HG02840 (cell line): Measurements from ENCODE around the gene GUCY1B1.
"Not testable (repeated sequence)": the region's sequence is repeated elsewhere in the genome, so short reads cannot be mapped to it uniquely, and the experiment has no call there.

Experiments used
- ATAC-seq: cut with Tn5 transposase; IDR thresholded peaks from one replicate; pipeline ENCODE4 v1.9.1; 2021; ENCODE audit warnings: mild to moderate bottlenecking, moderate library complexity, moderate number of reproducible peaks; ENCODE audit not compliant: unreplicated experiment, low FRiP score

GUCY1B1 gene

DNA sequence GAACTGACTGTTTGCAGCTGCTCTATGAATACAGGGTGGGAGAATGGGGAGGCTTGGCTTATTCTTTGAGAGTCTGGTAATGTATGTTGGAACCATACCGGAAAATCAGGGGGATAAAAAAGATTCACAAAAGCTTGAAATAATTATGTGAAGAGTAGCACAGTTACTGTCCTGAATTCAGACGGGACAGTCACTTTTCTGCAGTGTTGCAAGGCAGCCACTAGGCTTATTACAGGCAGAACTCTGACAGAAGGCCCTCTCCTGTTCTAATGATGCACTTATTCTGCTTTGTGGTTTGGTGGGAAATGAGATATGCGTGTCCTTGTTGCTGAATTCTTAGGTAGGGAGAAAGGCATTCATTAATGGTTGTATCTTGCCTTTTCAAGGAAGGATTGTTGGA lies 37.2 kb downstream of the GUCY1B1 start:
- ATAC-seq, result peak; percentile 77

DNA sequence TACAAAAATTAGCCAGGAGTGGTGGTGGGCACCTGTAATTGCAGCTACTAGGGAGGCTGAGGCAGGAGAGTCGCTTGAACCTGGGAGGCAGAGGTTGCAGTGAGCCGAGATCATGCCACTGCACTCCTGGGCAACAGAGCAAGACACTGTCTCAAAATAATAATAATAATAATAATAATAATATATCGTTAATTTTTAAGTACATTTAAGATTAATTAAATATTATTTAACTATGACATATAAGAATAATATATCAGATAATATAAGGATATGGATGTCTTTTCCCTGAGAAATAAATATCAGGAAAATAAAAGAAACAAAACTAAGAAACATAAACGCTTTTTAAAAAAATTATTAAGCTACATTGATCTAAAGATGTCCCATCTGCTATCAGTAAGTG lies 38.8 kb downstream of the GUCY1B1 start:
- not testable (repeated sequence) for ATAC-seq

DNA sequence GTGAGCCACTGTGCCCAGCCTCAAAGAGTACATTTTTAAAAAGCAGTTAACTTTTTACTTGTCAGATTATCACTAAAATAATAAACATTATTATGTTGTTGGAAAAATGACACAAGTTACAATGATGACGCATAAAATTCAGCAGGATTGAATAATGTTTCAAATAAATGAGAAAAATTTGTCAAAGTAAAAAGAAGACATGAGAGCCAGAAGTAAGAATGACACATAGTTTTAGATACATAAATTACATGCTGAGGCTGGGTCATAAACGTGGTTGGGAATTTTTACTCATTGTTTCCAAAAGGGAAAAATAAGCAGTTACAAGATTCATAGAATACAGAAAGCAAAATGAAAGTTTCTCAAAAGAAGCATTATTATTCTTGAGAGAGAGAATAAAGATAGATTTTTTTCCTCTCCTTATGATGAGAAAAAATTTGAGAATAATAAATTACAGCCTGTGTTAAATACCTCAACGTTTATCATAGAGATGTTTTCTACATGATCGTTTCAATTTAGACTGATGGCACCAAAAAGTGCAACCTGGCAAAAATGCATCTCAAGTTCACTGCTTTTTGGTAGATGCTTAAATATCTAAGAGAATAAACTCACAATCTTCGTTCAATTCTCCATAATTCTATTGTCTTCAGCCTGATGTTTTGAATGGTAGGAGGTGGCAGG lies 40.4 kb downstream of the GUCY1B1 start:
- no peak for ATAC-seq

DNA sequence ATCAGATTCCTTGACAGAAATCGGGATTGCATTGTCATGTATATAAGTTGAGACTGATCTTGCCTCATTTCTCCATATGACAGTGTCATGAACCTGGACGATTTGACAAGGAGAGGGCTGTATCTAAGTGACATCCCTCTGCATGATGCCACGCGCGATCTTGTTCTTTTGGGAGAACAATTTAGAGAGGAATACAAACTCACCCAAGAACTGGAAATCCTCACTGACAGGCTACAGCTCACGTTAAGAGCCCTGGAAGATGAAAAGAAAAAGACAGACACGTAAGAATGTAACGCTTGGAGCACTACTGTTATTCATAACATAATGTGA lies 40.9 kb downstream of the GUCY1B1 start:
- ATAC-seq, result no peak

DNA sequence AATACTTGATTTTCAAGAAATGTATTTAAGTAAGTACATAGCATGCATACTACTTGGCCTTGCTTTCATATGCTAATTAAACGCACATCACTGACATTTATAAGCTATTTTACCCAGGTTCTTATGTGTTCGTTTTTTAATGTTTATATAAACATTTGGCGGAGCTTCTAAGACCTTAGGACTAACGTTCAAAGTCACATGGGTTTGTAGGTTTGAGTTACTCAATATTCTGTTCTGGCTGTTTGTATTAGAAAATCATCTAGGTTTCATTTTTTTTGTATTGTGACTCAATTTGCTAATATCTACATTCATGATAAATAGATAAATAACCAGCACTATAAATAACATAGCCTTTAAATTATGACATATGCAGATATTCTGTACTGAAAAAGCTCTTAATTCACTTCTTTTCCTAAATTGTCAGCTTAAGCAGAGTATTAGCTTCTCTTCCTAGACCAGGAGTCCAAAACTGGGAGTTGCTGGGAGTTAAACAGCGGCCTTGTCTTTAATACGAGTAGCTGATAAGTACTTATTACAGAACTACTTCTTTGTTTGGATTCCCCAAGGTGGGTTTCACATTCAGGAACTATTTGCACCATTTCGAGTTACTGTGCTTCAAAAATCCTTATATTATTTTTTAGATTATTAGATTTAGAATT lies 42.0 kb downstream of the GUCY1B1 start:
- ATAC-seq, result no peak

DNA sequence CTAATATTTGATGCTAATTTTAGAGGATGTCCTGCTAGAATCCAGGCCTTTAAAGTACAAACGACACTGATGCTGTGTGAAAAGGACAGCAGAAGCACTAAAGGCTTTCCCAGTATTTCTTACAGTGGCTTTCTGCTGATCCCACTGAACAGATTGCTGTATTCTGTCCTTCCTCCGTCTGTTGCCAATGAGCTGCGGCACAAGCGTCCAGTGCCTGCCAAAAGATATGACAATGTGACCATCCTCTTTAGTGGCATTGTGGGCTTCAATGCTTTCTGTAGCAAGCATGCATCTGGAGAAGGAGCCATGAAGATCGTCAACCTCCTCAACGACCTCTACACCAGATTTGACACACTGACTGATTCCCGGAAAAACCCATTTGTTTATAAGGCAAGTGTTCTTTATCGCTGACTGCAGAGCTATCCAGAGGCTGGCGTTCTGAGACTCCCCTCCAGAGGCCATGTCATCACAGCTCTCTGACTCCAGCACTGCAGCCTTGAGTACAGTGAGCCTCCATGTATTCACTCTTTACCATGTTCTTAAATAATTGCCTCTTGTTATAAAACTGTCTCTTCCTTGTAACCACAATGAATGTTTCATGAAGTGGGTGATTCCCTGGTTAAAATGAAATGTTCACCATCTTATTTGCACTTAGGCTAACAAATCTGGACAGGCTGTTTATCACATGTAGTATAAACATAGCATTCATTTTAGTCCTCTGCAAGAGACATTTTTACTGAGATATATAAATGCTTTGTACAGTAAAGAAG lies 43.6 kb downstream of the GUCY1B1 start:
- no peak for ATAC-seq

DNA sequence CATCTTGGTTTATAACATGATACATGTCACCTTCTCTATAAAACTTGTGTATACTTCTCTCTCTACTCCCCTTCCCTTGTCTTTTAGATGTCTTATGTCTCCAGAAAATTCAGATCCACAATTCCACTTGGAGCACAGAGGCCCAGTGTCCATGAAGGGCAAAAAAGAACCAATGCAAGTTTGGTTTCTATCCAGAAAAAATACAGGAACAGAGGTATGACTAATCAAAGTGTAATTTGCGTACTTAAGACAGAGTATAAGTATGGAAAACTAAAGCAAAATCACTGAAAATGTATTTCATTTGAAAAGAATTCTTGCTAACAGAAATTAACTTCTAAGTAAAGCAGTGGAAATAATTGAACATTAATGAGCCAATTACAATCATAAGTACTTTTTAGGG lies 46.2 kb downstream of the GUCY1B1 start:
- no peak for ATAC-seq

DNA sequence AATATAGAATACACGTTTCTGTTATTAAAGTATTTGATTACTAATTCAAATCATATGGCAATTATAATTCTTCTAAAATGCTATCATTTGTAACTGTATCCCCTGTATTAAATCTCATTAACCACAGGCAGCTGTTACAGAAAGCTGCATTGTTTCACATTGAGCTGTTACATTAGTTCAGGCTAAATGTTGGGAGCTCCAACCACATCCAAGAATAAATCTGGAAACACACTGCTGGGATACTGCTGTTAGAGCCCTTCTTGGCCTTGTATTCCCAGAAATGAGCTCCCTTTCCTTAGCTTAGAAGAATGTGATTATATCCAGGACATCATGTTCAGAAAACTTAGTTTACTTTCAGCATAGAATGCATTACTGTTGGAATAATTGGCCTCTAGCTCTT lies 48.2 kb downstream of the GUCY1B1 start:
- ATAC-seq, result no peak

DNA sequence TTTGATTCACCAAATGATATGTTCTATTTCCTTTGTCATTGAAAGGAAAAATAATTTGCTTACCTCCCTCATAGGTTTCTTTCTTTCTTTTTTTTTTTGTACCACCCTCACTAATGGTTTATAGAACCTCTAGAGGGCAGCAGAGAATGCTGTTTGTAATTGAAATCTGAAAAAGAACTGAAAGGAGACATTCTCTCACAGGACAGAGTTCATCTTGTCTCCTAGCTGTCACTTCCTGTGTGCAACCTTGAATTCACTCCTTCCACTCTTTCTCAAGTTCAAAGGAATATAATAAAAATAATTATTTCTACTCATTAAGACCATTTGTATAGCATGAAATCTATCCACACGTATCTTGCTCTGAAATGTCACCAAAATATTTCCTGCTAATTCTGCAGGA lies 51.0 kb downstream of the GUCY1B1 start:
- ATAC-seq, result peak; percentile 99

DNA sequence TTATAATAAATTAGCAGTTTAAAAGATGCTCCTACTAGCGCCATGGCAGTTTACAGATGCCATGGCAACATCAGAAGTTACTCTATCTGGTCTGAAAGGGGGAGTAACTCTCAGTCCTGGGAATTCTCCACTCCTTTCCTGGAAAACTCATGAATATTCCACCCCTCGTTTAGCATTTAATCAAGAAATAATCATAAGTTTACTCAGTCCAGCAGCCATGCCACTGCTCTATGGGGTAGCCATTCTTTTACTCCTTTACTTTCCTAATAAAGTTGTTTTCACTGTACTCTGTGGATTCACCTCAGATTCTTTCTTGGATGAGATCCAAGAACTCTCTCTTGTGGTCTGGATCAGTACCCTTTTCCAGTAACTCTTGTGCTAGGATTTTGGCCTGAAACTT lies 52.3 kb downstream of the GUCY1B1 start:
- ATAC-seq, result no peak

DNA sequence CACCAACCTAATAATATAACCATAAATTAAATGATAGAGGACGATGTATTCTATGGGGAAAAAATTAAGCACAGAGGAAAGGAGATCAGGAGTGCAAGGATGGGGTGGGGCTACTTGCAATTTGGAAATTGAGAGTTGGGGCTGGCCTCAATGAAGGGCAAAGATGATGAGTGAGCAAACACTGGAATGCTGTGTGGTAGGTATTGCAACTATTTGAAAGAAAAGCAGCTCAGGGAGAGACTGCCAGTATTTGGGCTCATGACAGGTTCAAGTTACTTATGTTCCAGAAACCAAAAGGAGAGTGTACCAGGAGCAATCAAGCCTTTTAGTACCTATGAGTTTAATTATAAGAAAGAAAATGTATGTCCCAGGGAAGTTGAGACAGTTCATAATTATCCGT lies 59.8 kb downstream of the GUCY1B1 start:
- ATAC-seq, result no peak

DNA sequence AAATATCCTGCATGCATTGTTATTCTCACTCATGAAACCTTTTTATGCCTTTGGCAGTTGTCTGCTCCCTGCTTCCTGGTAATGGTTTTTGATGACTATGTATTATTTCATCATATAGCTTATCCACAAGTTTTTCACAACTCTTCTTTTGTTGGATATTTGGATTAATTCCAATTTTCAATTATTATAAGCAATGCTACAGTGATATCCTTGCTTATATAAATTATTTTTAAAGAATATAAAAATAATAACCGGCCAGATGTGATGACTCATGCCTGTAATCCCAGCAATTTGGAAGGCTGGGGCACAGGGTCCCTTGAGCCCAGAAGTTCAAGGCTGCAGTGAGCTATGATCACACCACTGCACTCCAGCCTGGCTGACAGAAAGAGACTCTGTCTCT lies 60.2 kb downstream of the GUCY1B1 start:
- no peak for ATAC-seq

DNA sequence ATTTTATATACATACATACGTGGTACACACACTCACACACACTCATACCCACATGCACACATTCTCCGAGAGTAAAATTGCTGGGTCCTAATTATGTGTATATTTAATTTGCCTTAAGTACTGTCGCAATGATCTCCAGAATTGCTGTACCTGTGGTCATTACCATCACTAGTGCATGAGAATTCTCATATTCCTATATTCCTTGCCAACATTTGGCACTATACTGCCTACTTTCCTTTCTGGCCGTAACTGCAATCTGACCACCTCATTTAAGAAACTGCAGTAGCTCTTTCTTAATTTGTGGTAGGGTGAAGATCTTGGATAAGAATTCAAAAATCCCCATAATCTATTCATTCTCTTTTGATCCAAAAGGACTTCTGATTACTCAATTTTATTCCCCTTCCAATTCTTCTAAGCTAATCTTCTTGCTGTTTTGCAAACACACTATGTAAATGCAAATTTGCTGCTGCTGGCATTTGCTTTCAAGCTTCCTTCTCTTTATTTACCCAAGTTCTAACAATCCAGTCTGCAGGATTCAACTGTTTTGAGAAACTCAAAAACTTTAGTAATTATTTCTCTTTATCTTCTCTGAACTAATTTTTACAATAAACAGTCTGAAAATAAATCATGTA lies 62.2 kb downstream of the GUCY1B1 start:
- ATAC-seq, result no peak

DNA sequence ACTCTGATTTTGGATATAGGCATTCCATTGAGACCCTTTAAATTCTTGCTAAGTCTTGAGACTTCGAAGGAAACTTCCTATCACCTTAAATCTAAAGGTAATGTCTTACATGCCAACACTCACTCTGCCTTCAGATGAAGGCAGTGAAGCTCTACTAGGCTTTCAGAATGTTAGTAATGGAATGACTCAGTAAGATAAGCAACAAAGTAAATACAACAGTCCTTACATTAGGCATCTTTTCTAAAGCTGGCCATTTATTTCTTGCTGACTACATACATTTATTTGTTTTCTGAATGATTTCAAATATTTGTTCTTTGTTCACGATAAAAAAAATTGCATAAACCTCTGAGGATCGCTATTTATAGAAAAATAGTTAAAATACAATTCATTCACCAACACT lies 63.8 kb downstream of the GUCY1B1 start:
- ATAC-seq, result no peak

DNA sequence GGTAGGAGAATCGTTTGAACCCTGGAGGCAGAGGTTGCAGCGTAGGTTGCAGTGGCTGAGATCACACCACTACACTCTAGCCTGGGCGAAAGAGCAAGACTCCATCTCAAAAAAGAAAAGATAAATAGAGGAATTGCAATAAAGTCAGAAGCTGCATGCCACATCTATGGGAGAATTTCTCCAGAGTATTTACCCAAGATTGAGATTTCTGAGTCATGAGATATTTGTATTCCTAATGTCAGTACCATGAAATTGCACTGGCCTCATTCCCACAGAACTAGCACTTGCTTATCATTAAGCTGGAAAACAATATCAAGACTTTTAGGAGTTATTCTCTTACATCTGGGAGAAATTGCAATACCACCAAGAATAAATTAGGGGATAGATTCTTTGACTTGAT lies 69.8 kb downstream of the GUCY1B1 start:
- no peak for ATAC-seq

DNA sequence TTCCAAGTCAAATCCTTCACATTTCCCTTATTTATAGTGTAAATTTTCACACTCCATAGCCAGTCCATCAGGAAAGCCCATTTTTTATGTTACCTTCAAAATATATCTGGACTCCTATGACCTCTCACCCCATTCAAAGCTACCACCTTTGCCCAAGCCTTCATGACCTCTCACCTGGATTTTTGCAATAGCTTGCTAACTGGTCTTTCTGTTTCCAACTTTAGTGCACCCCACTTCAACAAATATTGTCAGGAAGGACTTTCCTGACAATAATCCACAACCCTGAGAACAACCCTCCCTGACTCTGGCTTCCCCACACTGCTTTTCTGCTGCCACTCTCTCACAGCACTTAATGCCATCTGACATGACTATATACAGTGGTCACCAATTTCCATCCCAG lies 73.8 kb downstream of the GUCY1B1 start:
- no peak for ATAC-seq

DNA sequence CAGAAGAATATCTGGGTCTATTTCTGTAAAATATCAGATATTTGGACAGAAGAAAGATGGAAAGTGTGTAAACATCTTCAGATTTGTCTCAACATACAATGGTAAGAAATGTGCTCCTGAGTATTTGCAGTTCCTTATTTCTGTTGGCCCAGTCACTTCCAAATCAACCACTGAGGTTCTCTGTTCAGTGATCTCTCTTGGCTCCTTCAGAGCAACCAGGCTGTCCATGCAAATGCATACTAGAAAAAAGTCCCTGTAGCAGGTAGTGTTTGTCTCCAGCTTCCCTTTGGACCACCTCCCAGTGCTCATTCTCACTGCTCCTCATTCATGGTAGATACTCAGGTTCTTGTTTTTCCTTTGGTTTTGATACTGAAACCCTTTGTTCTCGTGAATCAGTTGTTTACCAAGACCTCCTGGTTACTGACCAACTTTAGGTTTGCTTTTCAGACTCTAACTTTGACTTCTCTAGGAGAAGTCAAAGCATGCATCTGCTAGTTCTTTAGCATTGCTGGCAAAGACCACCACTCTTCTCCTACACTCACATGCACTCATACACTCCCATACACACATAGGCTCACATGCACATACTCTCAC lies 78.5 kb downstream of the GUCY1B1 start:
- ATAC-seq, result no peak

DNA sequence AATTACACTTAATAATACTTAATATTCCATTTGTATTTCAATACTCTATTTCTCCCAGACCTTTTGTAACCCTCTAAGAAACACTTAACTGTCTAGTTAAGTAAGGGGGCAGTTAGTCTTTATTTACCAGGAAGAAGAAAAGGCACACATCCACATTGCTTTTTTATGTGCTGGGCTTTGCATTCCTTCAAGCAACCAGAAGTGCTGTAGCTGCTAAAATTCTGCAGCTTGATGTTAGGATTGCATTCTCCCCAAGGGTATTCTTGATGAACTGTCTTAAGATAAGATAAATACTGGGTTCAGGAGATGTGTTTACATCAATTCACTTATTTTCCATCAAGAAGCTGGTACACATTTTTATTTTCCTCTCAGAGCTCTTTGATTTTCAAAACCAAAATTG lies 83.3 kb downstream of the GUCY1B1 start:
- ATAC-seq, result no peak

DNA sequence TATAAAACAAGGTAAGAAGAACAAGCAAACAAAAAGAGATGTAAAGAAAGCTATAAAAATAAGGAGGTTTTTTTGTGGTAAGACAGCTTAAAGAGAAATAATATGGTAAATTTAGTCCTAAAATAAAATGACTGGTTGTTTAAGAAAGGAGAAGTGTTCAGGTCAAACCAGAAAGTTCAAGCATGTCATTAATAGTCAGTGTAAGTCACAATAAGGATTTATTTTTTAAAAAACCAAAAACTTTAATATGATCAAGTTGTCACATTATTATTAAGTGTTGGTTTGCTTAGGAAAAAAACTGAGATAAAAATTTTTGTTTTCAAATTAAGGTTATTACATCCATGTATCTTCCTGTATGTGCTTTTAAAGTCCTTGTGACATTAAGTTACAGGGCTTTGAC lies 88.1 kb downstream of the GUCY1B1 start:
- no peak for ATAC-seq

DNA sequence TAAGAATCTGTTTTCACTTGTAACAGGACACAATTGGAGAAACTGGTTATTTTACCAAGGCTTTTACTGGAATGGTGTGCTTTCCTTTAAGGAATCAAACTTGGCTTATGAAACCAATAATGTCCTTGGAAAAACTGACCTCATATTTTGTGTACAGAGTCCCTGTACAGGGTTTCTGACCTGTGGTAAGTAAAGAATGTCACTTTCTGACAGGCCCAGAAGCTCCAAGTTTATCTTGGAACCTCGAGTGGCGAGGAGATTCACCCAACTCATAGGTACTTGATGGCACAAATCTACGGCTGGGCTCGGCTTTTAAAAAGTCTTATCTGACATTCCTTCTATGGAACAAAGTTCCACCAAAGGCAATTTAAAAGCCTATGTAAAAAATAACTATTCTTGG lies 90.2 kb downstream of the GUCY1B1 start:
- no peak for ATAC-seq

DNA sequence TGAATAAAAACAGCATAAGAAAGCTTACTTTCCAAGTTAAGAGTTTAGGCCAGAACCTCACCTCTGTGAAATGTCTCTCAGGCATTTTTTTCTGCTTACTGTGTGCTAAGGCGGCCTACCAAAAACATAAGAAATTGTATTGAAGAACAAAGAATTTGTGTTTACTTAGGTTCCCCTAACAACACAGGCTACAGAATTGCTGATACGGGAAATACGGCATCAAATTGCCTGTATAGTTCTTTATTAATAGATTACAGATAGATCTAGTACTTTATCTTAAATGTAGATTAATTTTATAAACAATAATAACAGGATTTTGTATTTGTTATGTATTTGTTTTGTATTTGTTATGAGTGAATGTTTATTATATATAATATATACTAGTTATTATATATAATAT lies 94.4 kb downstream of the GUCY1B1 start:
- ATAC-seq, result no peak
